GM12878 (cell line): Measurements from ENCODE around the gene CRYBB2. TPM values are rescaled to one million over a fixed set of nuclear protein-coding genes. Genes with fewer than 3 reads are reported as not detected.

Experiments
- ATAC-seq: fragments of 200-7000 bp; cut with Tn5 transposase; 3 replicates; pipeline ENCODE4 v1.9.1; 2020; ENCODE audit warnings: mild to moderate bottlenecking, moderate library complexity
- BruUV-seq: library from RNA; stranded (reverse); fragments of 400-500 nt; replicated peaks from 2 replicates; lab custom pipeline; 2021; lab: Mats Ljungman, UMichigan
- CTCF ChIA-PET: fragments of 300-600 bp; sonication (Branson Sonifier 250); formaldehyde crosslinking; extraction: SDS; loops from one replicate; lab custom pipeline; 2021; ENCODE audit warnings: inconsistent platforms; lab: Yijun Ruan, JAX
- POLR2A ChIA-PET: fragments of 350-600 bp; formaldehyde crosslinking; extraction: SDS; loops from one replicate; lab custom pipeline; 2021; ENCODE audit warnings: inconsistent platforms; lab: Charles Lee
- RAD21 ChIA-PET: fragments of 300-600 bp; sonication (Branson Sonifier 250); formaldehyde crosslinking; loops from one replicate; lab custom pipeline; 2023; ENCODE audit warnings: antibody characterized with exemption; ENCODE audit not compliant: unreplicated experiment; lab: Charles Lee
- SMC1A ChIA-PET: fragments of 300-600 bp; sonication (Branson Sonifier 250); formaldehyde crosslinking; loops from one replicate; lab custom pipeline; 2023; ENCODE audit not compliant: unreplicated experiment, uncharacterized antibody; lab: Charles Lee
- DNase-seq: peaks from one replicate; pipeline ENCODE4 v3.0.0-alpha.2; 2011; ENCODE audit warnings: low read depth, low spot score
- FAIRE-seq: peaks from 3 replicates; lab custom pipeline; 2011; peaks lifted over from hg19 to GRCh38; lab: Jason Lieb, UNC
- H2AFZ ChIP-seq: 2 replicates; pipeline ENCODE4 v1.6.0; 2011; ENCODE audit warnings: low read depth, low read length, control low read depth; ENCODE audit not compliant: control insufficient read depth
- H3K27ac ChIP-seq: 2 replicates; pipeline ENCODE4 v1.5.1; 2011; ENCODE audit warnings: control low read depth; ENCODE audit not compliant: control insufficient read depth, insufficient read depth
- H3K27me3 ChIP-seq, 2 experiments: replicated peaks in 1 of 2; 2 replicates each; pipeline versions ENCODE4 v1.6.0 to v1.6.1; 2011; ENCODE audit warnings: low read length in 1 of 2; ENCODE audit not compliant: control insufficient read depth in 2 of 2, insufficient read depth in 2 of 2
- H3K36me3 ChIP-seq, 2 experiments: 2 replicates each; pipeline ENCODE4 v1.5.1; 2011; ENCODE audit warnings: low read length in 1 of 2; ENCODE audit not compliant: control insufficient read depth in 2 of 2, insufficient read depth in 2 of 2
- H3K4me1 ChIP-seq: 2 replicates; pipeline ENCODE4 v1.6.1; 2011; ENCODE audit warnings: mild to moderate bottlenecking, low read length, moderate library complexity, mixed read lengths; ENCODE audit not compliant: control insufficient read depth, insufficient read depth
- H3K4me2 ChIP-seq: 2 replicates; pipeline ENCODE4 v1.6.0; 2011; ENCODE audit warnings: control low read depth; ENCODE audit not compliant: control insufficient read depth, insufficient read depth
- H3K4me3 ChIP-seq: fragments of 200-600 bp; sonication (generic); 2 replicates; pipeline ENCODE4 v1.5.1; 2016
- H3K79me2 ChIP-seq: 2 replicates; pipeline ENCODE4 v1.6.0; 2011; ENCODE audit warnings: low read length; ENCODE audit not compliant: control insufficient read depth, insufficient read depth
- H3K9ac ChIP-seq: 2 replicates; pipeline ENCODE4 v1.8.0; 2011; ENCODE audit warnings: low read length, control low read depth, mixed read lengths; ENCODE audit not compliant: control insufficient read depth, insufficient read depth
- H3K9me3 ChIP-seq: replicated peaks from 3 replicates; pipeline ENCODE4 v1.5.1; 2011; ENCODE audit warnings: mild to moderate bottlenecking, low read length; ENCODE audit not compliant: control insufficient read depth, insufficient read depth
- H4K20me1 ChIP-seq: 2 replicates; pipeline ENCODE4 v1.6.0; 2011; ENCODE audit not compliant: control insufficient read depth, insufficient read depth
- FOXK2 ChIP-seq: fragments of 450-650 bp; IDR thresholded peaks from 2 replicates; pipeline ENCODE4 v1.6.1; 2017; ENCODE audit warnings: mild to moderate bottlenecking, moderate library complexity
- IRF5 ChIP-seq: fragments of 450-650 bp; IDR thresholded peaks from 2 replicates; pipeline ENCODE4 v1.6.1; 2017; ENCODE audit warnings: borderline replicate concordance
- MEF2A ChIP-seq: IDR thresholded peaks from 2 replicates; pipeline ENCODE4 v1.6.1; 2011; ENCODE audit warnings: low read depth, mild to moderate bottlenecking, low read length, moderate library complexity; ENCODE audit not compliant: insufficient read depth
- SIN3A ChIP-seq: IDR thresholded peaks from 2 replicates; pipeline ENCODE4 v1.6.1; 2012; ENCODE audit warnings: low read depth, low read length, improper control_type of control experiment
- SP1 ChIP-seq: IDR thresholded peaks from one replicate; pipeline ENCODE4 v1.6.1; 2011; ENCODE audit warnings: low read depth, low read length
- SPI1 ChIP-seq: IDR thresholded peaks from 2 replicates; pipeline ENCODE4 v1.6.1; 2011; ENCODE audit warnings: low read depth, mild to moderate bottlenecking, low read length, moderate library complexity, borderline replicate concordance; ENCODE audit not compliant: insufficient read depth
- WRNIP1 ChIP-seq: IDR thresholded peaks from 2 replicates; pipeline ENCODE4 v1.6.1; 2011; ENCODE audit warnings: low read depth, low read length, improper control_type of control experiment, borderline replicate concordance
- WGBS: methylation state at CpG from one replicate; pipeline ENCODE4 v1.1.6; 2016; ENCODE audit warnings: low lambda C conversion rate; ENCODE audit not compliant: insufficient replicate concordance, insufficient coverage; ENCODE audit errors: missing lambda C conversion rate; 5-methylcytosine and 5-hydroxymethylcytosine counted together
- in situ Hi-C: fragments of 300-500 bp; cut with MboI; formaldehyde crosslinking; loops from 9 replicates; pipeline ENCODE4 v1.14.3; 2018; ENCODE audit warnings: mixed read lengths
- intact Hi-C: fragments of 100-400 bp; cut with micrococcal nuclease; formaldehyde crosslinking; loops from one replicate; pipeline ENCODE4 v1.14.2; 2022; ENCODE audit not compliant: unreplicated experiment
- polyA plus RNA-seq, 11 experiments: library from polyadenylated mRNA; depleted of rRNA in 4 of 11; unstranded in 6 of 11; stranded (reverse) in 5 of 11; fragments of >200 nt; fragmentation: Nextera tagmentation in 4 of 11; fragmentation: Illumina TruSeq in 1 of 11; extraction: Ambion mirVana in 4 of 11; extraction: Trizol in 1 of 11; gene quantifications; 1 replicate in 1 of 11; 2 replicates in 10 of 11; pipeline versions ENCODE4 v1.2.1 to v1.2.3, GENCODE V29; 2011 to 2016; ENCODE audit warnings: inconsistent platforms in 2 of 11, missing spikeins in 2 of 11, low read depth in 1 of 11
- total RNA-seq, 4 experiments: library from RNA; depleted of rRNA in 3 of 4; stranded (reverse); fragments of >200 nt in 3 of 4; fragmentation: Illumina TruSeq in 1 of 4; extraction: Trizol in 1 of 4; gene quantifications; 2 replicates each; pipeline versions ENCODE4 v1.2.1 to v1.2.3, GENCODE V29; 2013 to 2021
- TF ChIP-seq, protein P1 (sequence below): fragments of 450-650 bp; IDR thresholded peaks from 2 replicates; pipeline ENCODE4 v1.6.1; 2016; ENCODE audit warnings: mild to moderate bottlenecking

CRYBB2 gene
- total and polyA plus RNA-seq, 10 of the 15 experiments (the other 5 are each of a cell fraction or from before 2014, with no cell fraction given), result not detected

DNA sequence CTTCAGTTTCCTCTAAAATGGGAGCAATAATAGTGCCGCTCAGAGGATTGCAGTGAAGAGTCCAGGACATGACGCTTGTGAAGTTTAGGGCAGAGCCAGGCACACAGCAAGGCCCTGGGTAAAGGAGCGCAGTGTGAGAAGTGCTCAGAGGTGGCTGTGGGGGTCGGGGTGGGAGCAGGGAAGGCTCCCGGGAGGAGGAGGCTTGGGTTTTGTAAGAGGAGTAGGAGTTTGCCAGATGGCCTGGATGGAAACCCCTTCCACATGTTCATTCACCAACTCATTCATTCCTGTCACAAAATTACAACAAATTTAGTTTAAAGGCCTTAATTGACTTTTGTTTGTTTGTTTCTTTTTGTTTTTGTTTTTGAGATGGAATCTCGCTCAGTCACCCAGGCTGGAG lies 17.0 kb downstream of the CRYBB2 start:
- ChIA-PET CTCF (interaction anchor here (0.6 to 3.2 kb wide), 7 partner anchors 56 to 210 kb away, joined by 3 to 24 read pairs (median 3); no protein-coding TSS in a partner anchor), POLR2A (no interaction called here), SMC1A (no interaction called here)
- no peak overlapping the region for H3K4me2 ChIP-seq
- no peak overlapping the region for H3K27ac ChIP-seq
- no peaks in the 10 kb centered on the region for H3K36me3 ChIP-seq
- H3K9me3 ChIP-seq, result no peaks in the 10 kb centered on the region
- H3K4me1 ChIP-seq, result no peaks in the 10 kb centered on the region
- in situ Hi-C loops, result loop anchor here (10.0 kb wide), 1 partner anchor 538 kb away; no protein-coding TSS in a partner anchor
- no peak for TF ChIP-seq SIN3A
- TF ChIP-seq IRF5, result no peak
- TF ChIP-seq MEF2A, result no peak
- no peak for TF ChIP-seq FOXK2
- TF ChIP-seq SP1, result no peak
- no peak for TF ChIP-seq WRNIP1
- TF ChIP-seq, protein P1, sequence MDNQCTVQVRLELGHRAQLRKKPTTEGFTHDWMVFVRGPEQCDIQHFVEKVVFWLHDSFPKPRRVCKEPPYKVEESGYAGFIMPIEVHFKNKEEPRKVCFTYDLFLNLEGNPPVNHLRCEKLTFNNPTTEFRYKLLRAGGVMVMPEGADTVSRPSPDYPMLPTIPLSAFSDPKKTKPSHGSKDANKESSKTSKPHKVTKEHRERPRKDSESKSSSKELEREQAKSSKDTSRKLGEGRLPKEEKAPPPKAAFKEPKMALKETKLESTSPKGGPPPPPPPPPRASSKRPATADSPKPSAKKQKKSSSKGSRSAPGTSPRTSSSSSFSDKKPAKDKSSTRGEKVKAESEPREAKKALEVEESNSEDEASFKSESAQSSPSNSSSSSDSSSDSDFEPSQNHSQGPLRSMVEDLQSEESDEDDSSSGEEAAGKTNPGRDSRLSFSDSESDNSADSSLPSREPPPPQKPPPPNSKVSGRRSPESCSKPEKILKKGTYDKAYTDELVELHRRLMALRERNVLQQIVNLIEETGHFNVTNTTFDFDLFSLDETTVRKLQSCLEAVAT, result no peak
- no peak for TF ChIP-seq SPI1
- TF ChIP-seq, all 136 proteins: peak for 0
- BruUV-seq, result no TSS peak
- RAD21 ChIA-PET, result interaction anchor here (1.6 kb wide), 1 partner anchor 155 kb away, joined by 3 read pairs; no protein-coding TSS in a partner anchor
- H3K27me3 ChIP-seq, result no peaks in the 10 kb centered on the region
- H2AFZ ChIP-seq, result no peak overlapping the region
- 56% methylated on average over 6 of the region's 6 CpGs for WGBS
- H3K9ac ChIP-seq, result no peak overlapping the region
- DNase-seq (no peak), FAIRE-seq (no peak), ATAC-seq (no peak)
- no peaks in the 10 kb centered on the region for H4K20me1 ChIP-seq
- intact Hi-C loops, result loop anchor here (2.0 to 10.0 kb wide), 3 partner anchors 98 to 538 kb away; no protein-coding TSS in a partner anchor
- no peaks in the 10 kb centered on the region for H3K79me2 ChIP-seq
- H3K4me3 ChIP-seq, result no peak overlapping the region
